ENCODE measurements around the gene NCBP3. TPM values are rescaled to one million over a fixed set of nuclear protein-coding genes. Genes with fewer than 3 reads are reported as not detected.
A peak's percentile ranks its signal among the peaks of the same experiment; 100 is the strongest.

NCBP3 gene
- total RNA-seq, 1 donor: 21.4 TPM

- Histone ChIP-seq H2AFZ (ENCODE audit: low read length) (no peak overlapping the region), H3K36me3 (ENCODE audit: insufficient read depth, low read length) (peaks cover 79% of the 10 kb centered on the region), H3K27ac (ENCODE audit: low read depth, low read length) (no peak overlapping the region), H3K9me3 (ENCODE audit: low read depth, low read length) (no peaks in the 10 kb centered on the region), H3K4me2 (ENCODE audit: insufficient read depth, low read length) (no peak overlapping the region), H3K4me1 (ENCODE audit: insufficient read depth, low read length) (no peaks in the 10 kb centered on the region), H3K27me3 (ENCODE audit: insufficient read depth, low read length) (no peaks in the 10 kb centered on the region), H4K20me1 (ENCODE audit: insufficient read depth, low read length) (no peaks in the 10 kb centered on the region), H3K4me3 (ENCODE audit: insufficient read depth, low read length) (no peak overlapping the region), H3K79me2 (ENCODE audit: insufficient read depth, low read length) (no peaks in the 10 kb centered on the region)
- TF ChIP-seq CTCF (IDR thresholded peaks at IDR 0.05; ENCODE audit: extremely low read depth, low read depth, low read length): no peak
- DNase-seq (ENCODE audit: insufficient read length, low spot score, missing footprints): no peak
These were observed 28.0 kb downstream of the NCBP3 start for GRCh38 chr17:3817851-3818605.

- no peaks in the 10 kb centered on the region for H3K9me3 ChIP-seq (ENCODE audit: low read depth, low read length)
- no peak for DNase-seq (ENCODE audit: insufficient read length, low spot score, missing footprints)
- no peaks in the 10 kb centered on the region for H4K20me1 ChIP-seq (ENCODE audit: insufficient read depth, low read length)
- TF ChIP-seq CTCF (IDR thresholded peaks at IDR 0.05; ENCODE audit: extremely low read depth, low read depth, low read length): peak; percentile 18
- H2AFZ ChIP-seq (ENCODE audit: low read length): no peak overlapping the region
- no peak overlapping the region for H3K4me2 ChIP-seq (ENCODE audit: insufficient read depth, low read length)
- no peaks in the 10 kb centered on the region for H3K4me1 ChIP-seq (ENCODE audit: insufficient read depth, low read length)
- H3K4me3 ChIP-seq (ENCODE audit: insufficient read depth, low read length): no peak overlapping the region
- no peaks in the 10 kb centered on the region for H3K27me3 ChIP-seq (ENCODE audit: insufficient read depth, low read length)
- H3K27ac ChIP-seq (ENCODE audit: low read depth, low read length): no peak overlapping the region
- no peaks in the 10 kb centered on the region for H3K79me2 ChIP-seq (ENCODE audit: insufficient read depth, low read length)
- peaks cover 82% of the 10 kb centered on the region for H3K36me3 ChIP-seq (ENCODE audit: insufficient read depth, low read length)
These were observed 30.1 kb downstream of the NCBP3 start for GRCh38 chr17:3815925-3816324.

- no peaks in the 10 kb centered on the region for H3K79me2 ChIP-seq (ENCODE audit: insufficient read depth, low read length)
- no peaks in the 10 kb centered on the region for H3K9me3 ChIP-seq (ENCODE audit: low read depth, low read length)
- DNase-seq (ENCODE audit: insufficient read length, low spot score, missing footprints): no peak
- H3K27me3 ChIP-seq (ENCODE audit: insufficient read depth, low read length): no peaks in the 10 kb centered on the region
- no peak for TF ChIP-seq CTCF (IDR thresholded peaks at IDR 0.05; ENCODE audit: extremely low read depth, low read depth, low read length)
- peaks cover 81% of the 10 kb centered on the region for H3K36me3 ChIP-seq (ENCODE audit: insufficient read depth, low read length)
- H3K4me3 ChIP-seq (ENCODE audit: insufficient read depth, low read length): no peak overlapping the region
- H4K20me1 ChIP-seq (ENCODE audit: insufficient read depth, low read length): no peaks in the 10 kb centered on the region
- H3K4me1 ChIP-seq (ENCODE audit: insufficient read depth, low read length): no peaks in the 10 kb centered on the region
- H2AFZ ChIP-seq (ENCODE audit: low read length): no peak overlapping the region
- no peak overlapping the region for H3K27ac ChIP-seq (ENCODE audit: low read depth, low read length)
- H3K4me2 ChIP-seq (ENCODE audit: insufficient read depth, low read length): no peak overlapping the region
These were observed 30.9 kb downstream of the NCBP3 start for GRCh38 chr17:3815122-3815521.

- Histone ChIP-seq H2AFZ (ENCODE audit: low read length) (no peak overlapping the region), H4K20me1 (ENCODE audit: insufficient read depth, low read length) (no peaks in the 10 kb centered on the region), H3K4me3 (ENCODE audit: insufficient read depth, low read length) (no peak overlapping the region), H3K4me1 (ENCODE audit: insufficient read depth, low read length) (no peaks in the 10 kb centered on the region), H3K27me3 (ENCODE audit: insufficient read depth, low read length) (no peaks in the 10 kb centered on the region), H3K79me2 (ENCODE audit: insufficient read depth, low read length) (no peaks in the 10 kb centered on the region), H3K36me3 (ENCODE audit: insufficient read depth, low read length) (peaks cover 74% of the 10 kb centered on the region), H3K4me2 (ENCODE audit: insufficient read depth, low read length) (no peak overlapping the region), H3K9me3 (ENCODE audit: low read depth, low read length) (no peaks in the 10 kb centered on the region), H3K27ac (ENCODE audit: low read depth, low read length) (no peak overlapping the region)
- TF ChIP-seq CTCF (IDR thresholded peaks at IDR 0.05; ENCODE audit: extremely low read depth, low read depth, low read length): no peak
- no peak for DNase-seq (ENCODE audit: insufficient read length, low spot score, missing footprints)
These were observed 31.7 kb downstream of the NCBP3 start for GRCh38 chr17:3814361-3814760.

Data from osteoblast (primary cell).